SK-N-SH (cell line): ENCODE measurements around the gene ZFC3H1.
A peak's percentile ranks its signal among the peaks of the same experiment; 100 is the strongest.

Source experiments
- RAD21 ChIP-seq: IDR thresholded peaks from 2 replicates; pipeline ENCODE4 v1.6.1; 2012; ENCODE audit warnings: mild to moderate bottlenecking, low read length
- RCOR1 ChIP-seq: fragments of 150-350 bp; IDR thresholded peaks from 2 replicates; pipeline ENCODE4 v1.6.1; 2017; ENCODE audit warnings: antibody characterized with exemption, low read length
- SIN3A ChIP-seq: IDR thresholded peaks from 2 replicates; pipeline ENCODE4 v1.6.1; 2012; ENCODE audit warnings: low read depth, mild to moderate bottlenecking, low read length, moderate library complexity, borderline replicate concordance
- TCF12 ChIP-seq: IDR thresholded peaks from 2 replicates; pipeline ENCODE4 v1.4.0; 2012
- TF ChIP-seq, protein P1 (sequence below): fragments of 200-600 bp; sonication (generic); IDR thresholded peaks from 2 replicates; pipeline ENCODE4 v1.6.1; 2017; ENCODE audit warnings: antibody characterized with exemption, mild to moderate bottlenecking, moderate library complexity
- TF ChIP-seq, protein P2 (sequence below): IDR thresholded peaks from 2 replicates; pipeline ENCODE4 v1.6.1; 2012; ENCODE audit warnings: mild to moderate bottlenecking, low read depth, low read length, moderate library complexity
- TF ChIP-seq, protein P3 (sequence below): IDR thresholded peaks from 2 replicates; pipeline ENCODE4; 2012

DNA sequence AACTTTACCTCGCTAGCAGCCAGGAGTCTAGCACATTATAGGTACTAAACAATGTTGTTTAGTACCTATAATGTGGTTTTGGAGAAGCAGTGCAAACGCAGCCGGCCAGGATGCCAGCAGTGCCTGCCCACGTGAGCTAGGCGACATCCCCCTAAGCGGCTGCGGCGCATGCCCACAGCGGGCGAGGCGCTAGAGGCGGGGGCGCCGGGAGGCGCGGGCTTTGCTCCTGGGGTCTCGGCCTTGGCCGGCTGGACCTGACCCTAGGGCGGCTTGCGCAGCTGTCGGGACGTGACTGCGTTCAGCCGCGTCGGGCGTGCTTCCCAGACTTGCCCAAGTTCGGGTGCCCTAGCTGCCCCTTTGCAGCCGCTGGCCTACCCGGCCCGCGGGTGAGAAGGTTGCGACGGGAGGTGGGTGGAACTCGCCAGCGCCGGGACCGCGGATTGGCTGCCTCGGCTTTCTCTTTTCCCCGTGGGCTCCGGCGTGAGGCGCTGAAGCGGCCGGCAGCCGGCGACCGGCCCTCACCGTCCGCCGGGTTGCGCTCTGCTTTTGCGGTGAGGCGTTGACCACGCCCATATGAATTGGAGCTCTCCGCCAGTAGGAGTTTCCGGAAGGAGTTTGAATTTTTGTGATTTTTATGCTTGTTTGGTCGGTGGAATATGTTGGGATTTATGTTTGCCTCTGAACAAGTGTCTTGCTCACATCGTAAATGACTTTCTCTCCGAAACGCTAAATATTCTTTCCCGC, 22.4 kb upstream of the ZFC3H1 start, which contains the start of gene TMEM19:
- TF ChIP-seq RCOR1: no peak
- no peak for TF ChIP-seq TCF12
- TF ChIP-seq, protein P1, sequence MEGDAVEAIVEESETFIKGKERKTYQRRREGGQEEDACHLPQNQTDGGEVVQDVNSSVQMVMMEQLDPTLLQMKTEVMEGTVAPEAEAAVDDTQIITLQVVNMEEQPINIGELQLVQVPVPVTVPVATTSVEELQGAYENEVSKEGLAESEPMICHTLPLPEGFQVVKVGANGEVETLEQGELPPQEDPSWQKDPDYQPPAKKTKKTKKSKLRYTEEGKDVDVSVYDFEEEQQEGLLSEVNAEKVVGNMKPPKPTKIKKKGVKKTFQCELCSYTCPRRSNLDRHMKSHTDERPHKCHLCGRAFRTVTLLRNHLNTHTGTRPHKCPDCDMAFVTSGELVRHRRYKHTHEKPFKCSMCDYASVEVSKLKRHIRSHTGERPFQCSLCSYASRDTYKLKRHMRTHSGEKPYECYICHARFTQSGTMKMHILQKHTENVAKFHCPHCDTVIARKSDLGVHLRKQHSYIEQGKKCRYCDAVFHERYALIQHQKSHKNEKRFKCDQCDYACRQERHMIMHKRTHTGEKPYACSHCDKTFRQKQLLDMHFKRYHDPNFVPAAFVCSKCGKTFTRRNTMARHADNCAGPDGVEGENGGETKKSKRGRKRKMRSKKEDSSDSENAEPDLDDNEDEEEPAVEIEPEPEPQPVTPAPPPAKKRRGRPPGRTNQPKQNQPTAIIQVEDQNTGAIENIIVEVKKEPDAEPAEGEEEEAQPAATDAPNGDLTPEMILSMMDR: peak; percentile 41
- TF ChIP-seq, protein P2, sequence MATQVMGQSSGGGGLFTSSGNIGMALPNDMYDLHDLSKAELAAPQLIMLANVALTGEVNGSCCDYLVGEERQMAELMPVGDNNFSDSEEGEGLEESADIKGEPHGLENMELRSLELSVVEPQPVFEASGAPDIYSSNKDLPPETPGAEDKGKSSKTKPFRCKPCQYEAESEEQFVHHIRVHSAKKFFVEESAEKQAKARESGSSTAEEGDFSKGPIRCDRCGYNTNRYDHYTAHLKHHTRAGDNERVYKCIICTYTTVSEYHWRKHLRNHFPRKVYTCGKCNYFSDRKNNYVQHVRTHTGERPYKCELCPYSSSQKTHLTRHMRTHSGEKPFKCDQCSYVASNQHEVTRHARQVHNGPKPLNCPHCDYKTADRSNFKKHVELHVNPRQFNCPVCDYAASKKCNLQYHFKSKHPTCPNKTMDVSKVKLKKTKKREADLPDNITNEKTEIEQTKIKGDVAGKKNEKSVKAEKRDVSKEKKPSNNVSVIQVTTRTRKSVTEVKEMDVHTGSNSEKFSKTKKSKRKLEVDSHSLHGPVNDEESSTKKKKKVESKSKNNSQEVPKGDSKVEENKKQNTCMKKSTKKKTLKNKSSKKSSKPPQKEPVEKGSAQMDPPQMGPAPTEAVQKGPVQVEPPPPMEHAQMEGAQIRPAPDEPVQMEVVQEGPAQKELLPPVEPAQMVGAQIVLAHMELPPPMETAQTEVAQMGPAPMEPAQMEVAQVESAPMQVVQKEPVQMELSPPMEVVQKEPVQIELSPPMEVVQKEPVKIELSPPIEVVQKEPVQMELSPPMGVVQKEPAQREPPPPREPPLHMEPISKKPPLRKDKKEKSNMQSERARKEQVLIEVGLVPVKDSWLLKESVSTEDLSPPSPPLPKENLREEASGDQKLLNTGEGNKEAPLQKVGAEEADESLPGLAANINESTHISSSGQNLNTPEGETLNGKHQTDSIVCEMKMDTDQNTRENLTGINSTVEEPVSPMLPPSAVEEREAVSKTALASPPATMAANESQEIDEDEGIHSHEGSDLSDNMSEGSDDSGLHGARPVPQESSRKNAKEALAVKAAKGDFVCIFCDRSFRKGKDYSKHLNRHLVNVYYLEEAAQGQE: no peak; the same call in 1 of the 2 replicates
- TF ChIP-seq RAD21: peak; percentile 46
- TF ChIP-seq, protein P3, sequence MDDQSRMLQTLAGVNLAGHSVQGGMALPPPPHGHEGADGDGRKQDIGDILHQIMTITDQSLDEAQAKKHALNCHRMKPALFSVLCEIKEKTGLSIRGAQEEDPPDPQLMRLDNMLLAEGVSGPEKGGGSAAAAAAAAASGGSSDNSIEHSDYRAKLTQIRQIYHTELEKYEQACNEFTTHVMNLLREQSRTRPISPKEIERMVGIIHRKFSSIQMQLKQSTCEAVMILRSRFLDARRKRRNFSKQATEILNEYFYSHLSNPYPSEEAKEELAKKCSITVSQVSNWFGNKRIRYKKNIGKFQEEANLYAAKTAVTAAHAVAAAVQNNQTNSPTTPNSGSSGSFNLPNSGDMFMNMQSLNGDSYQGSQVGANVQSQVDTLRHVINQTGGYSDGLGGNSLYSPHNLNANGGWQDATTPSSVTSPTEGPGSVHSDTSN: peak; percentile 77
- 0 out of 2 replicates have a peak, but pooled peaks have one; percentile 73 for TF ChIP-seq SIN3A
